GM21447 (cell line): Measurements from ENCODE around the gene PRPF8.

Experiments used
- ATAC-seq: cut with Tn5 transposase; IDR thresholded peaks from one replicate; pipeline ENCODE4 v1.9.1; 2021; ENCODE audit not compliant: unreplicated experiment

Gene PRPF8

DNA sequence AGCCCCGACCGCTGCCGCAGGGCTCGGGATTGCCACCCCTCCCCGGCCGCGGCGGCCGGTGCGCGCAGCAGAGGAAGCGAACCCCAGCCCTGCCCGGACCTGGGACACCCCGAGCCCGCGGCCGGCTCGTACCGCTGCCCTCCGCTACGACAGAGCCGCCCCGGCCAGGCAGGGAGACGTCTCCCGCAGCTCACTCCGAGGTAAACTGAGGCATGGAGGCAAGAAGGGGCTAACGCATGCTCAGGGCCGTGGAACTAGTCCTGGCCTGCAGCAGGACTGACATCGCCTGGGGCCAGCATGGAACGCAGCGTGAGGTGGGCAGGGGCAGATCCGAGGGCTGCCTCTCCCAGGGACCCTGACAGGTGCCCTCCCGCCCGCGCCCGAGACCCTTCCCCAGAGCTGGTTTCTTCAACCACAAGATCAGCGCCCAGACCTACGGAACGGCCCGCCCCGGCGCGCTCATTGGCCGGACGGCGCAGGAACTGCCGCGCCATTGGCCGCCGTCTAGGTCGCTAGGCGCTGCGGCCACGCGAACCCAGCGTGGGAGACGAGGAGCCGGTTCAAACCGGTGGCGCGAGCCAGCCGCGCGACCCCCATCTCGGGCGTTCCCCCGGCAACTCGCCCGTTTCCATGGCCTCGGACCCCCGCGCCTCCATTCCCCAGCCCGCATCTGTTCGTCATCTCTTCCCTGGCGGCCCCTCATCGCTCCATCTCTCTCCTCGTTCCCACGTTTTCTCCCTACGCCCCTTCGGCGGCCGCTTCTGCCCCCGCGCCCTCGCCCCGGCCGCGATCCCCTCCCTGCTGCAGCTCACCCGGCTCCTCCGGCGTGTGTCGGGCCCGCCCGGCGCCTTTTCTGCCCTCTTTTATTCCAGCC is 56.4 kb downstream of the PRPF8 start, which contains the start of gene SLC43A2:
Gene SLC43A2, minus strand, starts transcription at position 853 of the 874 bp plus-strand sequence. CDS start 960 bp downstream, outside the sequence.
- peak; percentile 43 for ATAC-seq

DNA sequence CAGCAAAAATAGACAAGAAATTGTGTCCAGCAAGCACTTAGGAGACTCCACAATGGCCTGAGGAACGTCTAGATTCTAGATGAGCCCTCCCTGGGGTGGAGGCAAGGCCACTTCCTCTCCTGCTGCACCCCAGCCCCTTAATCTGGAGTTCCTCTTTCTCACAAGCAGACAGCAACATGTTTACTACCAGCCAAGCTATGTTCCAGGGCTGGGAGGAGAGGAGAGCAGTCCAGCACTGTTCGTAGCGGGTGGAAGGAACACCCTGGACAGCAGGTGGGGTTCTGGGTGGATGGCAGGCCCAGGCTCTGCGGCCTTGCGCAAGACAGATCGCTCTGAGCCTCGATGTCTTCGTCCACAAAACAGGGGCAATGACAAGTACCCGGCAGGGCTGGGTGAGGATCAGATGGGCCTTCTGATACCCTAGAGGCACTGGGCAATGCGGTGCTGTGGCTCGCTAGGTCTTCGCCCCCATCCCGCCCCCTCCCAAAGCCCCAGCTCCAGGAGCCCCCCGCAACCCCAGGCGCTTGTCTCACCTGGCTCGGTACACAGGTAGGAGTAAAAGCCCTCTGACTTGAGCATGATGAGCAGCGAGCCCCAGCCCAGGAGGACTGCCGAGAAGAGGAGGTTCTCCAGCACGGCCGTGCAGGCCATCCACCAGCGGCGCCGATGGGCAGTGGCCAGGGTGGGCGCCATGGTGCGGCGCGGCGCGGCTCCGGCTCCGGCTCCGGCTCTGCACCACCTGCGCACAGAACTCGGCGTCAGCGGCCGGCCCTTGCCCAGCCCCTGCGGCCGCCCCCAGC is 57.3 kb downstream of the PRPF8 start:
- no peak for ATAC-seq

DNA sequence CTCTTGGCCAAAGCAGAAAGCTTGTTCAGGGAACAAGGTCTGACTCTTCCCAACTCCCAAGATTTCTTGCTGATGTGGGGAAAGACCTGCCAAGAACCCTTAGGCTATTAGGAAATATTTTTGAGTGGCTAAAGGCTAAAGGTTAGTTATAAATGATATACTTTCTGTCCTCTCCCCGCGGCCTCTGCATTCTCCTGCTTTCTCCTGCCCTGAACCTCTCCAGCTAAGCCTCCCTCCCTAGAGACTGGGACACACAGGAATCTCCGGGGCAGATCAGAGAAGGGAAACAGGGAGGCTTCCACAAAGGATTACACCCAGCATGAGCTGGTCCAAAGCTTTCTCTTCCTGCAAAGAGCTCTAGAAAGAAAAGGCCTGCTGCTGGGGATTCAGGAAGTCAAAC is 58.3 kb downstream of the PRPF8 start:
- no peak for ATAC-seq

DNA sequence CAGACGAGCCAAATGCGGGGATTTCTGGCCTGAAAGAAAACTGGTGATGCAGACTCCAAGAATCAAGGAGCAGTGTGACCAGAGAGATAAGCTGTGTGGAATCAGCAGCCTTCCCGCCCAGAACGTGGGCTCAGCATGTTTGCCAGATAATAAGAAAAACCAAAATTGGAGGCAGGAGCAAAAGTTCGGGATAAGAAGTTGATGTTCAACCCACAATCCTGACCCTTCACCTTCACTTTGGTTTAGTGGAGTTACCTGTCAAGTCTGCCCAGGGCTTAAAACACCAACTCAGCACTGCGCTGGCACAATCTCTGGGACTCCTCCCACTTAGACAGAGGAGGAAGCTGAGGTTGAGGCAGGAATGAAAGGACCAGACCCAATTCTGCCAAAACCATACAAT is 59.1 kb downstream of the PRPF8 start:
- ATAC-seq: no peak

GRCh38 chr17:1625053-1625452 is 59.6 kb downstream of the PRPF8 start:
- ATAC-seq: no peak

- ATAC-seq: no peak
Measured at GRCh38 chr17:1624650-1625049, 60.0 kb downstream of the PRPF8 start.

GRCh38 chr17:1623057-1623630 is 61.5 kb downstream of the PRPF8 start:
- no peak for ATAC-seq

DNA sequence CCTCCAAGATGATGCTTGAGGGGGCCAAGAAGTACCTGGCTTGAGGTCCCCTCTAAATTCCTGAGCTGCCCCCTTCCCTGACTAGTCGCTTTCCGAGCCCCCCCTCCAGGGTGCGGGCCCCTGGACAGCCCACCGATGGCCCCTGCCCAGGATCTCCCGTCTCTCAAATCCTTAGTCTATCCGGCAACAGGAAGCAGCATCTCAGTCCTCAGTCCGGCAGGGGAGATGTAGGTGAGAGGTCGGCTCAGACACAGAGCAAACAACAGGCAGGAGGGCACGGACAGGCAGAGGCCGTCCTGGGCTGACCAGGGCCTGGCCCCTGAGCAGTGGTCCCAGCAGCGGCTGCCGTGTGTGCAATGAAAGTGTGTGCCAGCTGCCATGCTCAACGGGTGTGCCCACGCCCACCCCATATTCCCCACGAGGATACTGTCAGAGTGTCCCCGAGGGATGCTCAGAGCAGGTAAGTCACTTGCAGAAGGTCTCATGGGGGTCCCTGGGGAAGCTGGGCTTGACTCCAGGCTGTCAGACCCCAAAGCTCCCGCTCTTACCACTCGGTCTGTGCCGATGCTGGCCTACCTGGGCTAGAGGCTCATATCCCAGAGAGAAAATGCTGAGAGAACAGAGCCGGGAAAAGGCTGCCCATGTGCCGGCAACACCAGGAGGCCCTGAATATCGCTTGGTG is 63.3 kb downstream of the PRPF8 start:
- ATAC-seq: no peak

GRCh38 chr17:1620486-1620885 is 64.2 kb downstream of the PRPF8 start:
- no peak for ATAC-seq

DNA sequence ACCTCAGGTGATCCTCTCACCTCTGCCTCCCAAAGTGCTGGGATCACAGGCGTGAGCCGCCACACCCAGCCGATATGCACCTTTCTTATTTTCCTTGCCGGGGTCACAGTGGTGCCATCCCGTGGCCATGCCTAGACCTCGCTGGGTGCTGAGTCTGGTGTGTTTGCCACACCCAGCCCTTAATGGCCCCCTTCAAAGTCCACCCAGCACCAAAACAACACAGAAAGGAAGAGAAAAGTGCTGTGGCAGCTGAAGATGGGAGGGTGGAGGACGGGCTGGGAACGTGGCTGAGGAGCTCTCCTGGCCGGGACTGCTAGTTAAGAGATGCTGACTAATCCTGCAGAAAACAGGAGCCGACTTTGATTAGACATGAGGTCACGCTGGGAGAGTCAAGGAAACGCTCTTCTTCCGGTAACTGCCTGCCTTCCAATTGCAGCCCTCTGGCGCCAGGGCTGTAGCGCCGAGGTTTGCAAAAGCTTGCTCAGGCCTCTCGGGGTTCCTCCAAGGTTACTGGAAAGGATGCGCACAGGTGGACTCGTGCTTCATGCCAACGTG is 67.0 kb downstream of the PRPF8 start:
- no peak for ATAC-seq

GRCh38 chr17:1616101-1616500 is 68.6 kb downstream of the PRPF8 start:
- no peak for ATAC-seq

DNA sequence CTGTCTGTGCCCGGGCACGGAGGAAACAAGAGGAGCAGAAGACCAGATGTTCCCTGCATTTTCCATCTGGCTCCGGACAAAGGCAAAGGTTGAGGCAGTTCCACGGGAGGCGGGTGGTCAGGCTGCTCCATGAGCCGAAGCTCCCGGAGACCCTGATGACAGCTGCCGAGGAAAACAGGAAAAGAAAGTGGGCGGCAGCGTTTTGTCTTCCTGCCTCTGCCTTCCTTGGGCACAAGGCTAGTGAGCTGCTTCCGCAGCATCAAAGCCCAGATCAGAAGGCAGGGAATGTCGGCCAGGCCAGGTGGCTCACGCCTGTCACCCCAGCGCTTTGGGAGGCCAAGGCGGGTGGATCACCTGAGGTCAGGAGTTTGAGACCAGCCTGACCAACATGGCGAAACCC is 72.3 kb downstream of the PRPF8 start:
- no peak for ATAC-seq

DNA sequence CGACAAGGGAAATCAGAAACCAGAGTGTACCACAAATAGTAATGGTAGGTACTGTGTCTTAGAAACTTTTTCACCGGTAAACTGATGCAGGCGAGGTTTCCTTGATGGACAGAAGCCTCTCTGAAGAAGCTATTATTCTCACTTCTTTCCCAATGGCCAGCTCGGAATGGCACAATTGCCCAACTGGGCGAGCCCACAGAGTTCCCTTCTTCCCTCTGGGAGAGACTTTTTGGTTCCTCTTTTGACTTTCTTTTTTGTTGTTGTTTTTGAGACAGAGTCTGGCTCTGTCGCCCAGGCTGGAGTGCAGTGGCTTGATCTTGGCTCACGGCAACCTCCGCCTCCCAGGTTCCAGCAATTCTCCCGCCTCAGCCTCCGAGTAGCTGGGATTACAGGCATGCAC is 73.0 kb downstream of the PRPF8 start:
- no peak for ATAC-seq

DNA sequence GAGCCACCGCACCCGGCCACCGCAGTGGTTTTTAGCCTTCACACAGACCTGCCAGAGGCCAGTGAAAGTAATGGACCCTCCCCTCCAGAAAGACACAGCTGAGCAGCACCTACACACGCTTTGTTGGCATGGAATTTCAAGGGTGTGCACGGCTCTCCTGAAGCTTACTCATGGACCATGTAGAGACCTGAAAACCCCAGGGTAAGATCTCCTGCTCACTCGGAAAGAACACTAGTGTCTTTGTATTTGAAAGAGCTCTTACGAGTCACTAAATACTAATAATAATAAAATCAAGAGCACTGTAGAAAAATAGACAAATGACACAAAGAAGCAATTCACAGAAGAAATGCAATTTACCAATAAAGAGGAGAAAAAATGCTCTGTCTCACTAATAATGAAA is 76.0 kb downstream of the PRPF8 start:
- ATAC-seq: no peak

- ATAC-seq: no peak
Measured at GRCh38 chr17:1607971-1608320, 76.7 kb downstream of the PRPF8 start.

DNA sequence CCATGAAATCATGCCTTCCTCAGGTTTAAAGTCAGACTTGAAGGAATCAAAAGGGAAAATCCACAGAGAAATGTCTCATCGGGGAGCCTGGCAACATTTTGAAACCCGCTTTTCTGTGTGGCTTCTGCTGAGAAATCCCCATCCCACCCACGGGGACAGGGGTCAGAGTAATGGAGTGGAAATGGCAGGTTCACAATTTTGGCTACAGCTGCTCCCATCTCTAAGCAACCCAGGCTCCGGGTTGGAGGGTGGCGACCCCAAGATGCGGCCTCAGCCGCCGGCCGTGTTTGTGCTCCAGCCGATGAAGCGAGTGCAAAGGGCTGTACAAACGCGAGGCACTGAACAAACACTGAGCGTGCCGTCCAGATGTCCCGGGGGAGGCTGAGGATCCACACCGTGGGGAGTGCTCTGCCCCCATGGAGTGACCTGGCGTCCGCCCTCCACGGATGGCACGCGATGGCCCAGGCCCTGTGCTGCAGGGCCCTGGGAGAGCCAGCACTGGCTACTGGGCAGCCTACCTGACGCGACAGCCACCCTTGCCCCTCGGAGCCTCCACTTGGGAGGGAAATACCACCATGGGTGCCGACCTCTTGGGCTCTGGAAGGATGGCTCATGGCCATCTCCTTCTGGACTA is 78.2 kb downstream of the PRPF8 start:
- ATAC-seq: no peak

- no peak for ATAC-seq
Measured at GRCh38 chr17:1605681-1606351, 78.9 kb downstream of the PRPF8 start.

- no peak for ATAC-seq
Measured at GRCh38 chr17:1604831-1605528, 79.7 kb downstream of the PRPF8 start.

DNA sequence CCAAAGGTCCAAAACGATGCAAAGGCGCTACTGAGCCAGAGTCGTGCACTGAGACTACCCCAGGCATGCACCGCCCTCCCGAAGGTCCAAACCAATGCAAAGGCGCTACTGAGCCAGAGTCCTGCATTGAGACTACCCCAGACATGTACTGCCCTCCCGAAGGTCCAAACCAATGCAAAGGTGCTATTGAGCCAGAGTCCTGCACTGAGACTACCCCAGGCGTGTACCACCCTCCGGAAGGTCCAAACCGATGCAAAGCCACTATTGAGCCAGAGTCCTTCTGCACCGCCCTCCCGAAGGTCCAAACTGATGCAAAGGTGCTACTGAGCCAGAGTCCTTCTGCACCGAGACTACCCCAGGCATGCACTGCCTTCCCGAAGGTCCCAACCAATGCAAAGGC is 83.1 kb downstream of the PRPF8 start:
- ATAC-seq: no peak
